Neuron (in vitro differentiated cells): ENCODE results near the gene CALCOCO1.

Experiments
- H2AFZ ChIP-seq: one replicate; pipeline ENCODE4 v1.6.1; 2013; ENCODE audit warnings: low read depth, mild to moderate bottlenecking, inconsistent platforms, low read length, moderate library complexity
- H3K27me3 ChIP-seq: one replicate; pipeline ENCODE4 v1.6.1; 2013; ENCODE audit warnings: low read length; ENCODE audit not compliant: insufficient read depth
- H3K36me3 ChIP-seq: one replicate; pipeline ENCODE4 v1.6.1; 2013; ENCODE audit warnings: low read length; ENCODE audit not compliant: insufficient read depth
- H3K4me1 ChIP-seq: one replicate; pipeline ENCODE4 v1.6.1; 2013; ENCODE audit warnings: low read length; ENCODE audit not compliant: insufficient read depth
- H3K4me3 ChIP-seq: 2 replicates; pipeline ENCODE4 v1.5.1; 2013; ENCODE audit warnings: mild to moderate bottlenecking, low read length, moderate library complexity
- H3K9me3 ChIP-seq: one replicate; pipeline ENCODE4 v1.6.1; 2013; ENCODE audit warnings: low read length

CALCOCO1 gene

GRCh38 chr12:53675701-53676607, 51.3 kb downstream of the CALCOCO1 start, which contains the start of gene ATP5MC2:
Gene ATP5MC2 (minus strand): TSS chr12:53676083. CDS start chr12:53672614, 3,469 bp downstream.
- H2AFZ ChIP-seq, result peak within 1 kb of the TSS; percentile 42
- no peaks in the 10 kb centered on the region for H3K27me3 ChIP-seq
- H3K9me3 ChIP-seq, result no peaks in the 10 kb centered on the region
- peaks cover 11% of the 10 kb centered on the region for H3K4me1 ChIP-seq
- H3K4me3 ChIP-seq, result peak within 1 kb of the TSS; percentile 75
- peaks cover 24% of the 10 kb centered on the region for H3K36me3 ChIP-seq

GRCh38 chr12:53674977-53675700, 52.1 kb downstream of the CALCOCO1 start:
- no peaks in the 10 kb centered on the region for H3K9me3 ChIP-seq
- H3K36me3 ChIP-seq, result peaks cover 32% of the 10 kb centered on the region
- H3K27me3 ChIP-seq, result no peaks in the 10 kb centered on the region
- peaks cover 11% of the 10 kb centered on the region for H3K4me1 ChIP-seq
- H3K4me3 ChIP-seq, result peak overlapping the region; percentile 75
- H2AFZ ChIP-seq, result peak overlapping the region; percentile 23

- Histone ChIP-seq H3K36me3 (peaks cover 64% of the 10 kb centered on the region), H3K4me1 (peaks cover 11% of the 10 kb centered on the region), H3K4me3 (no peak overlapping the region), H3K27me3 (no peaks in the 10 kb centered on the region), H3K9me3 (no peaks in the 10 kb centered on the region), H2AFZ (no peak overlapping the region)
Observed at GRCh38 chr12:53670971-53671370, 56.3 kb downstream of the CALCOCO1 start.

- peaks cover 9% of the 10 kb centered on the region for H3K4me1 ChIP-seq
- no peak overlapping the region for H3K4me3 ChIP-seq
- peaks cover 70% of the 10 kb centered on the region for H3K36me3 ChIP-seq
- H3K27me3 ChIP-seq, result no peaks in the 10 kb centered on the region
- H2AFZ ChIP-seq, result no peak overlapping the region
- no peaks in the 10 kb centered on the region for H3K9me3 ChIP-seq
Observed at GRCh38 chr12:53670308-53670707, 56.9 kb downstream of the CALCOCO1 start.

- H3K9me3 ChIP-seq, result no peaks in the 10 kb centered on the region
- H3K27me3 ChIP-seq, result no peaks in the 10 kb centered on the region
- H2AFZ ChIP-seq, result no peak overlapping the region
- H3K36me3 ChIP-seq, result peaks cover 70% of the 10 kb centered on the region
- H3K4me3 ChIP-seq, result no peak overlapping the region
- no peaks in the 10 kb centered on the region for H3K4me1 ChIP-seq
Observed at GRCh38 chr12:53667080-53667479, 60.2 kb downstream of the CALCOCO1 start.

GRCh38 chr12:53664936-53665335, 62.3 kb downstream of the CALCOCO1 start:
- no peak overlapping the region for H3K4me3 ChIP-seq
- no peaks in the 10 kb centered on the region for H3K9me3 ChIP-seq
- H3K27me3 ChIP-seq, result no peaks in the 10 kb centered on the region
- peaks cover 2% of the 10 kb centered on the region for H3K4me1 ChIP-seq
- no peak overlapping the region for H2AFZ ChIP-seq
- H3K36me3 ChIP-seq, result peaks cover 55% of the 10 kb centered on the region

GRCh38 chr12:53664191-53664590, 63.1 kb downstream of the CALCOCO1 start:
- H3K9me3 ChIP-seq, result no peaks in the 10 kb centered on the region
- H3K4me3 ChIP-seq, result no peak overlapping the region
- no peaks in the 10 kb centered on the region for H3K27me3 ChIP-seq
- peaks cover 47% of the 10 kb centered on the region for H3K36me3 ChIP-seq
- no peak overlapping the region for H2AFZ ChIP-seq
- peaks cover 7% of the 10 kb centered on the region for H3K4me1 ChIP-seq

GRCh38 chr12:53660041-53660440, 67.2 kb downstream of the CALCOCO1 start:
- H2AFZ ChIP-seq, result no peak overlapping the region
- H3K4me1 ChIP-seq, result peaks cover 15% of the 10 kb centered on the region
- H3K9me3 ChIP-seq, result no peaks in the 10 kb centered on the region
- H3K27me3 ChIP-seq, result no peaks in the 10 kb centered on the region
- H3K4me3 ChIP-seq, result no peak overlapping the region
- H3K36me3 ChIP-seq, result peaks cover 16% of the 10 kb centered on the region

- Histone ChIP-seq H3K9me3 (no peaks in the 10 kb centered on the region), H3K36me3 (peaks cover 11% of the 10 kb centered on the region), H2AFZ (peak overlapping the region; percentile 31), H3K4me3 (no peak overlapping the region), H3K4me1 (peaks cover 15% of the 10 kb centered on the region), H3K27me3 (no peaks in the 10 kb centered on the region)
Observed at GRCh38 chr12:53659571-53659981, 67.7 kb downstream of the CALCOCO1 start.

- no peaks in the 10 kb centered on the region for H3K9me3 ChIP-seq
- no peak overlapping the region for H3K4me3 ChIP-seq
- peaks cover 7% of the 10 kb centered on the region for H3K36me3 ChIP-seq
- H2AFZ ChIP-seq, result peak overlapping the region; percentile 31
- H3K27me3 ChIP-seq, result no peaks in the 10 kb centered on the region
- H3K4me1 ChIP-seq, result peaks cover 15% of the 10 kb centered on the region
Observed at GRCh38 chr12:53659011-53659551, 68.2 kb downstream of the CALCOCO1 start.
